ENCODE measurements around the gene NUB1.

NUB1 gene

DNA sequence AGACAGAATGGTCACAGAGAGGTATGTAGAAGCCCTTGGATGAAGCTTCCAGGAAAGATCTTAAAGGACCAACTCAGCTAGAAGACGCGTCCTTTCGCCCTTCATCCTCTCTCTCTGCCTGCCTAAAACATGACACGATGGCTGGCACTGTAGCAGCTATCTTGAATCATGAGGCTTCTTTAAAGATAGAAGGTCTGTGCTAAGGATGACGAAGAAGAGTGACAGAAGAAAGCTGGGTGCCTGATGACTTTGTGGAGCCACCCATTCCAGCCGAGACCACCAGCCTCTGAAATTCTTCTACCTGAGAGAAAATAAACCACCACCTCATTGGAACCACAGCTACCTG is 42.7 kb downstream of the NUB1 start:
- Histone ChIP-seq H3K9me3 (ENCODE audit: control insufficient read depth, low read length) (no peaks in the 10 kb centered on the region), H3K27ac (peak overlapping the region; percentile 57), H3K36me3 (ENCODE audit: control insufficient read depth, insufficient read depth, low read length) (no peaks in the 10 kb centered on the region), H3K9ac (no peak overlapping the region), H3K4me1 (peaks cover 41% of the 10 kb centered on the region), H3K79me2 (no peaks in the 10 kb centered on the region), H3K4me2 (ENCODE audit: low read length) (peak overlapping the region; percentile 32), H3K27me3 (ENCODE audit: control insufficient read depth, insufficient read depth, low read length) (no peaks in the 10 kb centered on the region), H2AFZ (no peak overlapping the region), H3K4me3 (ENCODE audit: low read depth, low read length) (no peak overlapping the region)
- TF ChIP-seq, protein P1, sequence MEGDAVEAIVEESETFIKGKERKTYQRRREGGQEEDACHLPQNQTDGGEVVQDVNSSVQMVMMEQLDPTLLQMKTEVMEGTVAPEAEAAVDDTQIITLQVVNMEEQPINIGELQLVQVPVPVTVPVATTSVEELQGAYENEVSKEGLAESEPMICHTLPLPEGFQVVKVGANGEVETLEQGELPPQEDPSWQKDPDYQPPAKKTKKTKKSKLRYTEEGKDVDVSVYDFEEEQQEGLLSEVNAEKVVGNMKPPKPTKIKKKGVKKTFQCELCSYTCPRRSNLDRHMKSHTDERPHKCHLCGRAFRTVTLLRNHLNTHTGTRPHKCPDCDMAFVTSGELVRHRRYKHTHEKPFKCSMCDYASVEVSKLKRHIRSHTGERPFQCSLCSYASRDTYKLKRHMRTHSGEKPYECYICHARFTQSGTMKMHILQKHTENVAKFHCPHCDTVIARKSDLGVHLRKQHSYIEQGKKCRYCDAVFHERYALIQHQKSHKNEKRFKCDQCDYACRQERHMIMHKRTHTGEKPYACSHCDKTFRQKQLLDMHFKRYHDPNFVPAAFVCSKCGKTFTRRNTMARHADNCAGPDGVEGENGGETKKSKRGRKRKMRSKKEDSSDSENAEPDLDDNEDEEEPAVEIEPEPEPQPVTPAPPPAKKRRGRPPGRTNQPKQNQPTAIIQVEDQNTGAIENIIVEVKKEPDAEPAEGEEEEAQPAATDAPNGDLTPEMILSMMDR (IDR thresholded peaks at IDR 0.05) = no peak

DNA sequence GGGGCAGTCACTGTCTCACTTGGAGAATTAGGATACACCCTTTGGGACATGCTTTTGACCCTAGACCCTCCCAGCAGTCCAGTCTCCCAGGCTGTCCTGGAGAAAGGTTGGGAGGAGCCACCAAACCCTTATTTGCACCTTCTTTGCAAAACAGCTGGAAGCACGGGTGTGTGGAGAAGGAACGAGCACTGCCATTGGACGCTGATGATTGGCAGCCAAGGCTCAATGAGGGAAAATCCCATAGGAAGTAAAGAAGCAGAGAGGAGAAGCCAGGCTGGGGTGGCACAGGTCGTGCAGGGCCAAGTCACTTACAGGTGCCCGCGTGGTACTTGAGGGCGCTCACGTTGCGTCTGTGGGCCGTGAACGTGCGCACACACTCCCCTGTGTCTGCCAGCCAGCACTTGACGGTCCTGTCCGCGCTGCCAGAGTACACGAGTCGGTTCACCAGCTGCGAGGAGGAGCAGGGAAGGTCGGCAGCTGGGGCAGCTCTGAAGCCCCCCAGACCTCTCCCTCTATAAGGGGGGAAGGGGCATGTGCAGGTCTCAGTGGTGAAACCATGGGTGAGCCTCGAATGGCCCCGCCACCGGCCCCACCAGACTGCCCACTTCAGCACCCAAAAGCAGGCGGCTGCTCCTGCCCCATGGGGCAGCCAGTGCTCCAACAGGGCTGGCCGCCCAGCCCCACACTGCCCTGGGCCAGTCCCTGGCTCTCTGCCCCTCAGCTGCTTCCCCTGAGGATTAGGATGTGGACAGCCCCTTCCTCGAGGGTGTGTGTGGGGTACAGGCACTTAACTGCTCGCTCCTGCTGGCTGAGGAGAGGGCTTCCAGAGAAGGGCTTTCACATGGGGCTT is 43.4 kb downstream of the NUB1 start:
- no peaks in the 10 kb centered on the region for H3K27me3 ChIP-seq (ENCODE audit: control insufficient read depth, insufficient read depth, low read length)

DNA sequence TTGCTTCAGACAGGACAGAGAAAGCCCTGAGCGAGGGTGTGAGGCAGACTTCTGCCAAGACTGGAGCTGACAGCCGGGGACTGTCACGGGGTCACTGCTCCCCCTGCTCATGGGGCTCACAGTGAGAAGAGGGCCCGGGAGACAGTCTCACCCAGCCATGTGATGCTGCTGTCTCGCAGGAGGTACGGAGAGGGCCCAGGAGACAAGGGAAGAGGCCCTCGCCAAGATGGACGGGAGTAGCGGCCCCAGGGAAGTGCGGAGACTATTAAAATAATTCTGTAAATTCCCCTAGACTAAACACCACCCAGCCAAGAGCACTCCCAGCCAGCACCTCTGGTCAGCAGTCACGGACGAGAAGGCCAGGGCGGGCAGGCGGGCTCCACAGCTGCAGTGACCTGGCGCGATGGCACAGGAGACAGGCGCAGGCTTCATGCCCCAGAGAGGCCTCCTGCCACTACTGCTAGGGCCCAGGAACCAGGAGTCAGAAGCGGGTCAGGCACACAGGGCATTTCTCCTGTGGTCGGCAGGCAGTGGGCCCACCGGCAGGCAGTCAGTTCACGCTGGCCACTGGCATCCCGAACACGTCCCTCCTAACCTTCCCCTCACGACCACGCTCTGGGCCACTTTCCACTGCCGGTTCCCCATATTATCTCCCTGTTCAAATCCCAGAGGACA is 44.2 kb downstream of the NUB1 start:
- Histone ChIP-seq H3K9ac (no peak overlapping the region), H3K4me3 (ENCODE audit: low read depth, low read length) (no peak overlapping the region), H3K27ac (peak overlapping the region; percentile 79), H3K36me3 (ENCODE audit: control insufficient read depth, insufficient read depth, low read length) (no peaks in the 10 kb centered on the region), H3K79me2 (no peaks in the 10 kb centered on the region), H3K27me3 (ENCODE audit: control insufficient read depth, insufficient read depth, low read length) (no peaks in the 10 kb centered on the region), H3K4me1 (peaks cover 41% of the 10 kb centered on the region), H2AFZ (no peak overlapping the region), H3K9me3 (ENCODE audit: control insufficient read depth, low read length) (no peaks in the 10 kb centered on the region), H3K4me2 (ENCODE audit: low read length) (no peak overlapping the region)
- TF ChIP-seq, protein P1 (IDR thresholded peaks at IDR 0.05) = no peak

More for the DNA sequence above, 43.4 kb downstream of the NUB1 start:
- H3K4me3 ChIP-seq (ENCODE audit: low read depth, low read length) = no peak overlapping the region
- no peak overlapping the region for H2AFZ ChIP-seq
- peak overlapping the region; percentile 57 for H3K27ac ChIP-seq
- H3K36me3 ChIP-seq (ENCODE audit: control insufficient read depth, insufficient read depth, low read length) = no peaks in the 10 kb centered on the region
- no peaks in the 10 kb centered on the region for H3K79me2 ChIP-seq
- H3K4me1 ChIP-seq = peaks cover 41% of the 10 kb centered on the region
- no peak overlapping the region for H3K4me2 ChIP-seq (ENCODE audit: low read length)
- H3K9me3 ChIP-seq (ENCODE audit: control insufficient read depth, low read length) = no peaks in the 10 kb centered on the region
- TF ChIP-seq, protein P1 (IDR thresholded peaks at IDR 0.05) = no peak
- no peak overlapping the region for H3K9ac ChIP-seq

DNA sequence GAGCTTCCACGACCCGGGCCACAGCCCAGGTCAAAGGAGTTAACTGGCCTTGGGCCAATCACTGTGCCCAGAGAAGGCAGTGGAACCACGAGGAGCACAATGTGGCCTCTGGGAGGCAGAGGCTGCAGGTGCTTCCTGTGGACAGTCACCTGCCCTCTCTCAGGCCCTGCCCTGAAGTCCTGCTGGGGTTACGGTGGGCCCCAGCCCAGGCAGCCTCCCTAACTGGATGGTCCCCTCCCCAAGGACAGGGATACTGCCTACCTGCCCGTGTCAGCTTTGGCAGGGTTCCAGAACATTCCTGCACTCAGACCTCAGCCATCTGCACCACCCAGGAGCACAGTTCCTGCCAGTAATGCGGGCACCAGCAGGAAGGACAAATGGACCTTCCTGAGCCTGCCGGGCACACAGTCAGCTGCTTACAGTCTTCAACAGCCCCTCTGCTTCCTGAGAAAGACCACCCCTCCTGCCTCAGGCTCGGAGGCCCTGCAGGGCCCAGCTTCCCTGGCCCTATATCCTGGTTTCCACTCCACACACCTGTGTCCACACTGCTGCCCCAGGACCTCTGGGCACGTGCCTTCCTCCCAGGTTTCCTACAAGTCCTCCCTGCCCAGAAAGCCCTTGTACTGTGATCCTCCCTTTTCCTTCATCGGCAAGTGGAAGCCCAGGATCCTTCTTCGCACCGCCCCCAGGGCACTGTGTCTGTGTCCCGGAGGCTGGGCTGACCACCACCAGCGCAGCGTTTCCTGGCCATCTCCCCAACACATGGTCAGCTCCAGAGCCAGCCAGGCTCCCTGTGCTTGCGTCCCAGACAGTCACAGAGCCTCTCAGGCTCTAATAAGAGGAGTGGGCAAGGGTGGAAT is 44.9 kb downstream of the NUB1 start:
- TF ChIP-seq, protein P1 (IDR thresholded peaks at IDR 0.05) = no peak
- Histone ChIP-seq H3K4me1 (peaks cover 41% of the 10 kb centered on the region), H3K9me3 (ENCODE audit: control insufficient read depth, low read length) (no peaks in the 10 kb centered on the region), H3K9ac (no peak overlapping the region), H3K4me2 (ENCODE audit: low read length) (peak overlapping the region; percentile 48), H3K4me3 (ENCODE audit: low read depth, low read length) (no peak overlapping the region), H2AFZ (peak overlapping the region; percentile 54), H3K27me3 (ENCODE audit: control insufficient read depth, insufficient read depth, low read length) (no peaks in the 10 kb centered on the region), H3K36me3 (ENCODE audit: control insufficient read depth, insufficient read depth, low read length) (no peaks in the 10 kb centered on the region), H3K79me2 (no peaks in the 10 kb centered on the region), H3K27ac (peak overlapping the region; percentile 79)

Measured in parathyroid adenoma (tissue), 2 donors.